ENCODE measurements around the gene LPO. TPM values are rescaled to one million over a fixed set of nuclear protein-coding genes. Genes with fewer than 3 reads are reported as not detected.

Gene LPO
- total RNA-seq, 1 donor from 2014 or later: not detected

- intact Hi-C loops (cut with micrococcal nuclease): no loop called here
- no peaks in the 10 kb centered on the region for H3K4me1 Mint-ChIP-seq
- DNase-seq: peak; percentile 51
- H3K27me3 Mint-ChIP-seq: peaks cover 21% of the 10 kb centered on the region
- no peak overlapping the region for H3K4me3 Mint-ChIP-seq
- H3K36me3 Mint-ChIP-seq (ENCODE audit: low read depth): no peaks in the 10 kb centered on the region
- H3K27ac Mint-ChIP-seq: no peak overlapping the region
- H3K9me3 Mint-ChIP-seq: no peaks in the 10 kb centered on the region
These were observed 43.2 kb downstream of the LPO start for GRCh38 chr17:58281511-58282011.

GRCh38 chr17:58282442-58282841 lies 44.1 kb downstream of the LPO start:
- peaks cover 23% of the 10 kb centered on the region for H3K27me3 Mint-ChIP-seq
- no peaks in the 10 kb centered on the region for H3K36me3 Mint-ChIP-seq (ENCODE audit: low read depth)
- DNase-seq: peak; percentile 50
- intact Hi-C loops (cut with micrococcal nuclease): no loop called here
- no peak overlapping the region for H3K4me3 Mint-ChIP-seq
- H3K4me1 Mint-ChIP-seq: no peaks in the 10 kb centered on the region
- H3K27ac Mint-ChIP-seq: no peak overlapping the region
- H3K9me3 Mint-ChIP-seq: no peaks in the 10 kb centered on the region

GRCh38 chr17:58283674-58284612 lies 45.6 kb downstream of the LPO start:
- Mint-ChIP-seq H3K4me1 (no peaks in the 10 kb centered on the region), H3K27me3 (peaks cover 19% of the 10 kb centered on the region), H3K27ac (no peak overlapping the region), H3K9me3 (no peaks in the 10 kb centered on the region), H3K4me3 (no peak overlapping the region), H3K36me3 (ENCODE audit: low read depth) (no peaks in the 10 kb centered on the region)
- peak; percentile 51 for DNase-seq
- intact Hi-C loops (cut with micrococcal nuclease): no loop called here

- Mint-ChIP-seq H3K4me1 (no peaks in the 10 kb centered on the region), H3K4me3 (no peak overlapping the region), H3K36me3 (ENCODE audit: low read depth) (no peaks in the 10 kb centered on the region), H3K27me3 (peaks cover 17% of the 10 kb centered on the region), H3K9me3 (no peaks in the 10 kb centered on the region), H3K27ac (no peak overlapping the region)
- intact Hi-C loops (cut with micrococcal nuclease): no loop called here
- no peak for DNase-seq
These were observed 46.4 kb downstream of the LPO start for GRCh38 chr17:58284613-58285421.

GRCh38 chr17:58285422-58285810 lies 47.0 kb downstream of the LPO start:
- Mint-ChIP-seq H3K4me3 (no peak overlapping the region), H3K36me3 (ENCODE audit: low read depth) (no peaks in the 10 kb centered on the region), H3K27ac (no peak overlapping the region), H3K9me3 (no peaks in the 10 kb centered on the region), H3K27me3 (peaks cover 18% of the 10 kb centered on the region), H3K4me1 (no peaks in the 10 kb centered on the region)
- DNase-seq: no peak
- intact Hi-C loops (cut with micrococcal nuclease): no loop called here

GRCh38 chr17:58289869-58290268 lies 51.5 kb downstream of the LPO start:
- H3K4me3 Mint-ChIP-seq: no peak overlapping the region
- no peak for DNase-seq
- H3K4me1 Mint-ChIP-seq: no peaks in the 10 kb centered on the region
- peaks cover 41% of the 10 kb centered on the region for H3K27me3 Mint-ChIP-seq
- no peaks in the 10 kb centered on the region for H3K9me3 Mint-ChIP-seq
- H3K36me3 Mint-ChIP-seq (ENCODE audit: low read depth): no peaks in the 10 kb centered on the region
- intact Hi-C loops (cut with micrococcal nuclease): no loop called here
- no peak overlapping the region for H3K27ac Mint-ChIP-seq

GRCh38 chr17:58291246-58291645 lies 52.9 kb downstream of the LPO start:
- intact Hi-C loops (cut with micrococcal nuclease): no loop called here
- Mint-ChIP-seq H3K36me3 (ENCODE audit: low read depth) (no peaks in the 10 kb centered on the region), H3K27ac (no peak overlapping the region), H3K4me1 (no peaks in the 10 kb centered on the region), H3K9me3 (no peaks in the 10 kb centered on the region), H3K27me3 (peaks cover 44% of the 10 kb centered on the region), H3K4me3 (no peak overlapping the region)
- DNase-seq: no peak

GRCh38 chr17:58294034-58294433 lies 55.6 kb downstream of the LPO start:
- no peak for DNase-seq

GRCh38 chr17:58300336-58300735 lies 62.0 kb downstream of the LPO start:
- Mint-ChIP-seq H3K4me3 (no peak overlapping the region), H3K9me3 (no peaks in the 10 kb centered on the region), H3K36me3 (ENCODE audit: low read depth) (peaks cover 11% of the 10 kb centered on the region), H3K27me3 (peaks cover 9% of the 10 kb centered on the region), H3K27ac (no peak overlapping the region), H3K4me1 (peaks cover 2% of the 10 kb centered on the region)
- intact Hi-C loops (cut with micrococcal nuclease): no loop called here
- no peak for DNase-seq

More at GRCh38 chr17:58294034-58294433, 55.6 kb downstream of the LPO start:
- no peaks in the 10 kb centered on the region for H3K36me3 Mint-ChIP-seq (ENCODE audit: low read depth)
- no peak overlapping the region for H3K27ac Mint-ChIP-seq
- peaks cover 48% of the 10 kb centered on the region for H3K27me3 Mint-ChIP-seq
- no peaks in the 10 kb centered on the region for H3K9me3 Mint-ChIP-seq
- intact Hi-C loops (cut with micrococcal nuclease): no loop called here
- H3K4me3 Mint-ChIP-seq: no peak overlapping the region
- no peaks in the 10 kb centered on the region for H3K4me1 Mint-ChIP-seq

- Mint-ChIP-seq H3K4me1 (peaks cover 2% of the 10 kb centered on the region), H3K27me3 (peaks cover 9% of the 10 kb centered on the region), H3K27ac (no peak overlapping the region), H3K9me3 (no peaks in the 10 kb centered on the region), H3K36me3 (ENCODE audit: low read depth) (peaks cover 14% of the 10 kb centered on the region), H3K4me3 (no peak overlapping the region)
- intact Hi-C loops (cut with micrococcal nuclease): no loop called here
- DNase-seq: no peak
These were observed 63.2 kb downstream of the LPO start for GRCh38 chr17:58301504-58302150.

- Mint-ChIP-seq H3K36me3 (ENCODE audit: low read depth) (peaks cover 19% of the 10 kb centered on the region), H3K4me3 (no peak overlapping the region), H3K4me1 (peaks cover 2% of the 10 kb centered on the region), H3K27ac (no peak overlapping the region), H3K27me3 (peaks cover 9% of the 10 kb centered on the region), H3K9me3 (no peaks in the 10 kb centered on the region)
- no peak for DNase-seq
- intact Hi-C loops (cut with micrococcal nuclease): no loop called here
These were observed 64.0 kb downstream of the LPO start for GRCh38 chr17:58302171-58302918.

GRCh38 chr17:58302919-58303585 lies 64.7 kb downstream of the LPO start:
- intact Hi-C loops (cut with micrococcal nuclease): no loop called here
- Mint-ChIP-seq H3K4me3 (no peak overlapping the region), H3K27ac (no peak overlapping the region), H3K27me3 (peaks cover 7% of the 10 kb centered on the region), H3K9me3 (no peaks in the 10 kb centered on the region), H3K4me1 (peaks cover 2% of the 10 kb centered on the region), H3K36me3 (ENCODE audit: low read depth) (peaks cover 20% of the 10 kb centered on the region)
- DNase-seq: no peak
